Spleen (tissue), 11 donors: ENCODE measurements around the gene CIC. TPM values are rescaled to one million over a fixed set of nuclear protein-coding genes. Genes with fewer than 3 reads are reported as not detected.

ENCODE experiments used
- DNase-seq: peaks from one replicate; pipeline ENCODE4 v3.0.0-alpha.2; 2020
- H3K27ac ChIP-seq, 8 donors: fragments of 200-600 bp; sonication (generic) in 7 of 8; 1 replicate in 4 of 8; 2 replicates in 4 of 8; pipeline versions ENCODE4 v1.5.0 to v1.8.0; 2016 to 2021; ENCODE audit warnings: inconsistent platforms in 4 of 8, mild to moderate bottlenecking in 4 of 8, moderate library complexity in 1 of 8
- H3K27me3 ChIP-seq, 7 donors: fragments of 200-600 bp; sonication (generic) in 6 of 7; replicated peaks in 1 of 7; 1 replicate in 4 of 7; 2 replicates in 3 of 7; pipeline versions ENCODE4 v1.5.0 to v1.8.0; 2016 to 2021; ENCODE audit warnings: inconsistent platforms in 3 of 7, mild to moderate bottlenecking in 1 of 7
- H3K36me3 ChIP-seq, 6 donors: fragments of 200-600 bp; sonication (generic) in 5 of 6; 1 replicate in 4 of 6; 2 replicates in 2 of 6; pipeline versions ENCODE4 v1.5.0 to v1.8.0; 2016 to 2021; ENCODE audit warnings: inconsistent platforms in 2 of 6
- H3K4me1 ChIP-seq, 6 donors: fragments of 200-600 bp; sonication (generic) in 5 of 6; 1 replicate in 3 of 6; 2 replicates in 3 of 6; pipeline versions ENCODE4 v1.5.0 to v1.8.0; 2016 to 2021; ENCODE audit warnings: inconsistent platforms in 3 of 6
- H3K4me3 ChIP-seq, 8 donors: fragments of 200-600 bp; sonication (generic) in 7 of 8; 1 replicate in 4 of 8; 2 replicates in 4 of 8; pipeline versions ENCODE4 v1.5.0 to v1.8.0; 2016 to 2021; ENCODE audit warnings: inconsistent platforms in 4 of 8, mild to moderate bottlenecking in 4 of 8, moderate library complexity in 2 of 8
- H3K9me3 ChIP-seq, 8 donors: fragments of 200-600 bp; sonication (generic) in 7 of 8; 1 replicate in 4 of 8; 2 replicates in 4 of 8; pipeline versions ENCODE4 v1.5.0 to v1.8.0; 2016 to 2021; ENCODE audit warnings: inconsistent platforms in 4 of 8
- POLR2A ChIP-seq, 3 donors: fragments of 450-650 bp; IDR thresholded peaks; one replicate each; pipeline ENCODE4 v1.5.1; 2017; ENCODE audit warnings: antibody characterized with exemption in 3 of 3, mild to moderate bottlenecking in 1 of 3
- POLR2AphosphoS5 ChIP-seq, 3 donors: sonication (generic); formaldehyde crosslinking; IDR thresholded peaks; one replicate each; pipeline ENCODE4 v1.5.1; 2017; ENCODE audit warnings: antibody characterized with exemption in 3 of 3
- WGBS, 5 donors: extraction: QIAGEN DNeasy Blood & Tissue Kit in 3 of 5; methylation state at CpG; one replicate each; pipeline versions ENCODE4 v1.1.5 to v1.1.7; 2013 to 2018; 5-methylcytosine and 5-hydroxymethylcytosine counted together
- intact Hi-C: fragments of 100-400 bp; cut with DNase I; formaldehyde crosslinking; loops from one replicate; pipeline ENCODE4 v1.15.0; 2023; ENCODE audit warnings: low total_unique reads
- polyA plus RNA-seq, 3 donors: library from polyadenylated mRNA; stranded (reverse); fragments of 200-250 nt; gene quantifications; one replicate each; pipeline ENCODE4 v1.2.1, GENCODE V29; 2013
- total RNA-seq, 7 donors: library from RNA; depleted of rRNA in 3 of 7; stranded (reverse); fragments of >200 nt in 3 of 7; fragmentation: NEBNext Ultra II Directional in 4 of 7; extraction: Animal tissue kit (Norgen Biotek cat#: 25700) in 4 of 7; gene quantifications; one replicate each; pipeline versions ENCODE4 v1.1.0 to v1.2.1, GENCODE V29; 2016 to 2021
- TF ChIP-seq, protein P1 (sequence below), 11 experiments: fragments of 200-600 bp in 7 of 11; fragments of 450-650 bp in 4 of 11; sonication (generic) in 4 of 11; IDR thresholded peaks in 8 of 11; conservative IDR thresholded peaks in 3 of 11; 1 replicate in 7 of 11; 2 replicates in 4 of 11; pipeline versions ENCODE4 v1.4.0 to v1.8.0; 2016 to 2021; ENCODE audit warnings: antibody characterized with exemption in 11 of 11, inconsistent platforms in 4 of 11, mild to moderate bottlenecking in 1 of 11
- donor health status: healthy with polysubstance abuse.
- donor health status: DM: no; HTN: no; CAD: no; lungs with moderate emphysema.
- donor health status: DM: no; HTN: no; CAD: no.
- donor health status: Bipolar disorder and iron deficiency.
- donor health status: healthy.
- donor health status: DM: no; HTN: no; CAD: no.
- donor health status: DM: yes; HTN: yes; CAD: no.

The CIC gene
- total and polyA plus RNA-seq, 10 donors, result 12.5 to 100 (median 69.8) TPM

- 90 to 94% (median 91%) methylated on average over 13 to 17 of the region's 17 CpGs for WGBS, 5 donors
- Histone ChIP-seq H3K27me3 (no peaks in the 10 kb centered on the region), H3K36me3 (peaks cover 0 to 76% (median 14%) of the 10 kb centered on the region in 6 donors), H3K9me3 (no peaks in the 10 kb centered on the region), H3K27ac (no peak overlapping the region), H3K4me3 (no peak overlapping the region), H3K4me1 (peaks cover 0 to 11% (median 0%) of the 10 kb centered on the region in 6 donors)
- intact Hi-C loops, result no loop called here
- TF ChIP-seq POLR2AphosphoS5 (IDR thresholded peaks at IDR 0.05) (no peak), POLR2A (IDR thresholded peaks at IDR 0.05) (no peak)
- TF ChIP-seq, protein P1, sequence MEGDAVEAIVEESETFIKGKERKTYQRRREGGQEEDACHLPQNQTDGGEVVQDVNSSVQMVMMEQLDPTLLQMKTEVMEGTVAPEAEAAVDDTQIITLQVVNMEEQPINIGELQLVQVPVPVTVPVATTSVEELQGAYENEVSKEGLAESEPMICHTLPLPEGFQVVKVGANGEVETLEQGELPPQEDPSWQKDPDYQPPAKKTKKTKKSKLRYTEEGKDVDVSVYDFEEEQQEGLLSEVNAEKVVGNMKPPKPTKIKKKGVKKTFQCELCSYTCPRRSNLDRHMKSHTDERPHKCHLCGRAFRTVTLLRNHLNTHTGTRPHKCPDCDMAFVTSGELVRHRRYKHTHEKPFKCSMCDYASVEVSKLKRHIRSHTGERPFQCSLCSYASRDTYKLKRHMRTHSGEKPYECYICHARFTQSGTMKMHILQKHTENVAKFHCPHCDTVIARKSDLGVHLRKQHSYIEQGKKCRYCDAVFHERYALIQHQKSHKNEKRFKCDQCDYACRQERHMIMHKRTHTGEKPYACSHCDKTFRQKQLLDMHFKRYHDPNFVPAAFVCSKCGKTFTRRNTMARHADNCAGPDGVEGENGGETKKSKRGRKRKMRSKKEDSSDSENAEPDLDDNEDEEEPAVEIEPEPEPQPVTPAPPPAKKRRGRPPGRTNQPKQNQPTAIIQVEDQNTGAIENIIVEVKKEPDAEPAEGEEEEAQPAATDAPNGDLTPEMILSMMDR (IDR thresholded peaks at IDR 0.05 in 8 of 11, conservative IDR thresholded peaks at IDR 0.05 in 3 of 11), result no peak
- DNase-seq, result no peak
These were observed 74.5 kb downstream of the CIC start for GRCh38 chr19:42343344-42344110.

DNA sequence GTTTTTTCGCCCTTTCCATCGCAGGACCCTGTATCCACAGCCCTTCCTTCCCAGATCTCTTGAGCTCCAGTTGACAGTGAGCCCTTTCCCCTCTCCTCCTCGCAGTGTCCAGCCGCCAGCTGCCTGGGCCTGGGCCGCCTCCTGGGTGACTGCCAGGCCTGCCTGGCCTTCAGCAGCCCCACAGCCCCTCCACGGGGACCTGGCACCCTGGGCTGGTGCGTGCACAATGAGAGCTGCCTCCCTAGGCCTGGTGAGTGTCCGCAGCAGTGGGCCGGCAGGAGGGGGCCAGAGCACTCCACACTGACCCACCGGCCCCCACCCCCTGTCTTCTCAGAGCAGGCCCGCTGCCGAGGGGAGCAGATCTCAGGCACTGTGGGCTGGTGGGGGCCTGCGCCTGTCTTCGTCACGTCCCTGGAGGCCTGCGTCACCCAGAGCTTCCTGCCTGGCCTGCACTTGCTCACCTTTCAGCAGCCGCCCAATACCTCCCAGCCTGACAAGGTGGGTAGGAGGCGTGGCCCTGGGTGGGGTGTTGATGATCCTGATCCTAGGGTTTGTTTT lies 75.4 kb downstream of the CIC start:
- Histone ChIP-seq H3K4me3 (no peak overlapping the region), H3K9me3 (no peaks in the 10 kb centered on the region), H3K27ac (no peak overlapping the region), H3K4me1 (peaks cover 0 to 11% (median 0%) of the 10 kb centered on the region in 6 donors), H3K36me3 (peaks cover 0 to 82% (median 14%) of the 10 kb centered on the region in 6 donors), H3K27me3 (no peaks in the 10 kb centered on the region)
- intact Hi-C loops, result no loop called here
- WGBS, 5 donors, result 90 to 96% (median 95%) methylated on average over 17 to 18 of the region's 18 CpGs
- TF ChIP-seq POLR2A (IDR thresholded peaks at IDR 0.05), result no peak
- no peak for TF ChIP-seq POLR2AphosphoS5 (IDR thresholded peaks at IDR 0.05)
- TF ChIP-seq, protein P1 (IDR thresholded peaks at IDR 0.05 in 8 of 11, conservative IDR thresholded peaks at IDR 0.05 in 3 of 11), result no peak
- DNase-seq, result no peak

Other genes with a start within 250 kb of the CIC start
- gene GRIK5, start 199.0 kb upstream of the CIC start, total RNA-seq, result 1 to 10 TPM in 6 of 7 donors, under 1 TPM in 1; 0.98 to 4.7 (median 2.2) TPM
- 1 to 10 TPM in 2 of 3 donors, under 1 TPM in 1; 0.94 to 1.4 (median 1.4) TPM for gene GRIK5, start 199.0 kb upstream of the CIC start, polyA plus RNA-seq
- gene ZNF574, start 193.1 kb upstream of the CIC start, total RNA-seq, result 10 to 100 TPM; 12.0 to 21.0 (median 17.4) TPM
- 10 to 100 TPM in 1 of 3 donors, 1 to 10 TPM in 2; 4.7 to 10.5 (median 4.9) TPM for gene ZNF574, start 193.1 kb upstream of the CIC start, polyA plus RNA-seq
- 10 to 100 TPM; 22.7 to 67.4 (median 45.4) TPM for gene POU2F2, start 136.8 kb upstream of the CIC start, total RNA-seq
- 10 to 100 TPM; 22.3 to 48.5 (median 33.3) TPM for gene POU2F2, start 136.8 kb upstream of the CIC start, polyA plus RNA-seq
- 10 to 100 TPM; 43.3 to 73.9 (median 48.5) TPM for gene DEDD2, start 51.6 kb upstream of the CIC start, total RNA-seq
- gene DEDD2, start 51.6 kb upstream of the CIC start, polyA plus RNA-seq, result 10 to 100 TPM; 24.7 to 52.1 (median 29.4) TPM
- gene ZNF526, start 48.9 kb upstream of the CIC start, total RNA-seq, result 10 to 100 TPM in 4 of 7 donors, 1 to 10 TPM in 3; 6.5 to 15.0 (median 10.2) TPM
- gene ZNF526, start 48.9 kb upstream of the CIC start, polyA plus RNA-seq, result 1 to 10 TPM; 1.9 to 6.1 (median 2.8) TPM
- gene GSK3A, start 26.6 kb upstream of the CIC start, total RNA-seq, result 10 to 100 TPM; 20.8 to 33.1 (median 31.1) TPM
- 10 to 100 TPM; 22.7 to 39.3 (median 26.4) TPM for gene GSK3A, start 26.6 kb upstream of the CIC start, polyA plus RNA-seq
- 10 to 100 TPM; 36.8 to 73.1 (median 56.4) TPM for gene ERF, start 14.1 kb upstream of the CIC start, total RNA-seq
- 10 to 100 TPM; 13.5 to 49.7 (median 17.7) TPM for gene ERF, start 14.1 kb upstream of the CIC start, polyA plus RNA-seq
- gene PRR19, start 32.9 kb downstream of the CIC start, total RNA-seq, result 1 to 10 TPM in 2 of 7 donors, under 1 TPM in 3, not detected in 2; 0.46 to 1.2 (median 0.60) TPM
- under 1 TPM; 0.33 to 0.61 (median 0.49) TPM for gene PRR19, start 32.9 kb downstream of the CIC start, polyA plus RNA-seq
- 10 to 100 TPM; 13.7 to 20.3 (median 15.5) TPM for gene PAFAH1B3, start 33.4 kb downstream of the CIC start, total RNA-seq
- 10 to 100 TPM; 24.3 to 34.3 (median 29.9) TPM for gene PAFAH1B3, start 33.4 kb downstream of the CIC start, polyA plus RNA-seq
- gene TMEM145, start 44.1 kb downstream of the CIC start, total RNA-seq, result 1 to 10 TPM in 2 of 7 donors, under 1 TPM in 4, not detected in 1; 0.28 to 2.3 (median 0.79) TPM
- under 1 TPM; 0.13 to 0.43 (median 0.21) TPM for gene TMEM145, start 44.1 kb downstream of the CIC start, polyA plus RNA-seq
- gene MEGF8, start 56.4 kb downstream of the CIC start, total RNA-seq, result 10 to 100 TPM; 15.3 to 26.2 (median 22.5) TPM
- 10 to 100 TPM in 1 of 3 donors, 1 to 10 TPM in 2; 2.3 to 11.0 (median 2.5) TPM for gene MEGF8, start 56.4 kb downstream of the CIC start, polyA plus RNA-seq
- 1 to 10 TPM in 4 of 7 donors, under 1 TPM in 1, not detected in 2; 0.80 to 2.8 (median 2.5) TPM for gene CNFN, start 121.0 kb downstream of the CIC start, total RNA-seq
- gene CNFN, start 121.0 kb downstream of the CIC start, polyA plus RNA-seq, result 10 to 100 TPM; 13.1 to 16.8 (median 15.7) TPM
- gene LIPE, start 158.1 kb downstream of the CIC start, total RNA-seq, result 10 to 100 TPM; 20.7 to 43.7 (median 25.3) TPM
- gene LIPE, start 158.1 kb downstream of the CIC start, polyA plus RNA-seq, result 10 to 100 TPM; 20.6 to 39.5 (median 21.1) TPM
- gene CXCL17, start 173.7 kb downstream of the CIC start, total RNA-seq, result not detected
- under 1 TPM; 0.11 to 0.19 (median 0.12) TPM for gene CXCL17, start 173.7 kb downstream of the CIC start, polyA plus RNA-seq